Adrenal gland (tissue), 12 donors: ENCODE measurements around the gene IL1RN. TPM values are rescaled to one million over a fixed set of nuclear protein-coding genes. Genes with fewer than 3 reads are reported as not detected.

ENCODE experiments used
- DNase-seq, 7 donors: peaks; one replicate each; pipeline ENCODE4 v3.0.0-alpha.2; 2019 to 2020
- H3K27ac ChIP-seq, 5 donors: fragments of 200-600 bp; sonication (generic) in 4 of 5; 1 replicate in 3 of 5; 2 replicates in 2 of 5; pipeline versions ENCODE4 v1.5.1 to v1.8.0; 2016 to 2020; ENCODE audit warnings: mild to moderate bottlenecking in 1 of 5
- H3K27me3 ChIP-seq: fragments of 200-600 bp; 2 replicates; pipeline ENCODE4 v1.8.0; 2021
- H3K36me3 ChIP-seq, 2 donors: fragments of 200-600 bp; replicated peaks in 1 of 2; 1 replicate in 1 of 2; 2 replicates in 1 of 2; pipeline versions ENCODE4 v1.5.1 to v1.8.0; 2018 to 2022
- H3K4me1 ChIP-seq, 2 donors: fragments of 200-600 bp; replicated peaks in 1 of 2; 1 replicate in 1 of 2; 2 replicates in 1 of 2; pipeline versions ENCODE4 v1.5.1 to v1.8.0; 2018 to 2021
- H3K4me3 ChIP-seq, 4 donors: fragments of 200-600 bp; sonication (generic) in 3 of 4; one replicate each; pipeline ENCODE4 v1.5.1; 2016 to 2018
- H3K9me3 ChIP-seq, 3 donors: fragments of 200-600 bp; sonication (generic) in 1 of 3; replicated peaks in 1 of 3; 1 replicate in 2 of 3; 2 replicates in 1 of 3; pipeline versions ENCODE4 v1.5.1 to v1.8.0; 2016 to 2021
- POLR2A ChIP-seq, 2 donors: fragments of 450-650 bp; IDR thresholded peaks; one replicate each; pipeline ENCODE4 v1.6.1; 2017; ENCODE audit warnings: antibody characterized with exemption in 2 of 2, mild to moderate bottlenecking in 2 of 2, moderate library complexity in 1 of 2
- WGBS, 4 donors: extraction: QIAGEN DNeasy Blood & Tissue Kit in 2 of 4; methylation state at CpG; one replicate each; pipeline versions ENCODE4 v1.1.5 to v1.1.7; 2013 to 2017; 5-methylcytosine and 5-hydroxymethylcytosine counted together
- intact Hi-C, 2 donors: fragments of 100-400 bp; cut with DNase I; formaldehyde crosslinking; loops; one replicate each; pipeline versions ENCODE4 v1.14.1 to v1.15.0; 2022 to 2023
- polyA plus RNA-seq, 3 donors: library from polyadenylated mRNA; stranded (reverse); fragments of 200-250 nt in 2 of 3; fragments of 350-450 nt in 1 of 3; fragmentation: Illumina TruSeq in 1 of 3; extraction: RNeasy Lipid Tissue Mini Kit (QIAGEN cat#74804) in 1 of 3; gene quantifications; one replicate each; pipeline ENCODE4 v1.2.3, GENCODE V29; 2013 to 2014
- total RNA-seq, 9 donors: library from RNA; depleted of rRNA in 4 of 9; stranded (reverse); fragments of >200 nt in 4 of 9; fragments of 120-200 nt in 1 of 9; fragmentation: NEBNext Ultra II Directional in 1 of 9; extraction: Animal tissue kit (Norgen Biotek cat#: 25700) in 1 of 9; gene quantifications; one replicate each; pipeline versions ENCODE4 v1.1.0 to v1.2.4, GENCODE V29; 2013 to 2023
- TF ChIP-seq, protein P1 (sequence below), 6 experiments: fragments of 450-650 bp in 4 of 6; fragments of 200-600 bp in 2 of 6; sonication (generic) in 1 of 6; IDR thresholded peaks; 1 replicate in 5 of 6; 2 replicates in 1 of 6; pipeline versions ENCODE4 v1.5.1 to v1.8.0; 2016 to 2021; ENCODE audit warnings: antibody characterized with exemption in 6 of 6, mild to moderate bottlenecking in 2 of 6, moderate library complexity in 1 of 6
- donor health status: healthy with polysubstance abuse.
- donor health status: Bipolar disorder and iron deficiency.
- donor health status: DM: yes; HTN: yes; CAD: no.
- donor health status: DM: no; HTN: no; CAD: no.
- donor health status: DM: no; HTN: no; CAD: no.
- donor health status: DM: yes; HTN: yes; CAD: no.

IL1RN gene
- total and polyA plus RNA-seq, 12 donors = 0.22 to 6.1 (median 1.2) TPM; not detected in 2

DNA sequence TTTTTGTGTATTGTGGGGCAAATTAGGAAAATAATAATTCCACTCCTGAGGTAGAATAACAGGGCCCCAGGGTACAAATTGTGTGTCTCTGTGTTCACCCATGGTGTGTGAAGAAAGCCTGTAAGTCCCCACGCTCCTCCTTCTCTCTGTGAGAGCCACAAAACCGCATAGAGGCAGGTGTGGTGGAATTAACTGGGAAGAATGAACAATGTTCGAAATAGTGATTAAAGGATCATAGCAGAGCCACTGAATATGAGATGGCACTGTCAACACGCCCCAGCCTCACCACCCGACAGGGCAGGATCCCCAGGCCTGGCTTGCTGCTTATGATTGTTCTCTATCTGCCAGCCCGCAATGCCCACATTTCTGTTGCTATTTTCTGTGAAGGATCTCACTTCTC, 14.1 kb downstream of the IL1RN start:
- Histone ChIP-seq H3K9me3 (no peaks in the 10 kb centered on the region), H3K27me3 (no peaks in the 10 kb centered on the region), H3K36me3 (no peaks in the 10 kb centered on the region), H3K4me1 (peaks cover 0 to 11% of the 10 kb centered on the region in 2 donors), H3K4me3 (no peak overlapping the region), H3K27ac (no peak overlapping the region)
- no peak for DNase-seq
- 87 to 95% (median 92%) methylated on average over 6 of the region's 6 CpGs for WGBS, 4 donors
- TF ChIP-seq, protein P1, sequence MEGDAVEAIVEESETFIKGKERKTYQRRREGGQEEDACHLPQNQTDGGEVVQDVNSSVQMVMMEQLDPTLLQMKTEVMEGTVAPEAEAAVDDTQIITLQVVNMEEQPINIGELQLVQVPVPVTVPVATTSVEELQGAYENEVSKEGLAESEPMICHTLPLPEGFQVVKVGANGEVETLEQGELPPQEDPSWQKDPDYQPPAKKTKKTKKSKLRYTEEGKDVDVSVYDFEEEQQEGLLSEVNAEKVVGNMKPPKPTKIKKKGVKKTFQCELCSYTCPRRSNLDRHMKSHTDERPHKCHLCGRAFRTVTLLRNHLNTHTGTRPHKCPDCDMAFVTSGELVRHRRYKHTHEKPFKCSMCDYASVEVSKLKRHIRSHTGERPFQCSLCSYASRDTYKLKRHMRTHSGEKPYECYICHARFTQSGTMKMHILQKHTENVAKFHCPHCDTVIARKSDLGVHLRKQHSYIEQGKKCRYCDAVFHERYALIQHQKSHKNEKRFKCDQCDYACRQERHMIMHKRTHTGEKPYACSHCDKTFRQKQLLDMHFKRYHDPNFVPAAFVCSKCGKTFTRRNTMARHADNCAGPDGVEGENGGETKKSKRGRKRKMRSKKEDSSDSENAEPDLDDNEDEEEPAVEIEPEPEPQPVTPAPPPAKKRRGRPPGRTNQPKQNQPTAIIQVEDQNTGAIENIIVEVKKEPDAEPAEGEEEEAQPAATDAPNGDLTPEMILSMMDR (IDR thresholded peaks at IDR 0.05) = no peak
- TF ChIP-seq POLR2A (IDR thresholded peaks at IDR 0.05) = no peak
- intact Hi-C loops = loop anchor here in 1 of 2 donors (5.0 kb wide), 1 partner anchor 56 kb away; no protein-coding TSS in a partner anchor

DNA sequence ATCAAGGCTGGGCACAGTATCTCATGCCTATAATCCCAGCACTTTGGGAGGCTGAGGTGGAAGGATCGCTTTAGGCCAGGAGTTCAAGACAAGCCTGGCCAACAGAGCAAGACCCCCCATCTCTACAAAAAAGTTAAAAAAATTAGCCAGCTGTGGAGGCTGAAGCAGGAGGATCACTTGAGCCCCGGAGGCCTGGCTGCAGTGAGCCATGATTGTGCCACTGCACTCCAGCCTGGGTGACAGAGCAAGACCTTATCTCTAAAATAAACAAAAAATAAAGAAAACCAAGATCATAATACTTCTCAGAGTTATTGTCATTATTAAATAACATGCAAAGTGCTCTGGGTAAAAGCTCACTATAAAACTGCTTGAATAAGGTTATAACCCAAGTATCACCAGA, 14.9 kb downstream of the IL1RN start:
- H3K36me3 ChIP-seq = no peaks in the 10 kb centered on the region
- intact Hi-C loops = loop anchor here in 1 of 2 donors (5.0 kb wide), 1 partner anchor 55 kb away; no protein-coding TSS in a partner anchor
- TF ChIP-seq POLR2A (IDR thresholded peaks at IDR 0.05) = no peak
- TF ChIP-seq, protein P1 (IDR thresholded peaks at IDR 0.05) = no peak
- H3K27ac ChIP-seq = no peak overlapping the region
- WGBS, 4 donors = 88 to 97% (median 95%) methylated on average over 2 of the region's 2 CpGs
- no peak overlapping the region for H3K4me3 ChIP-seq
- H3K4me1 ChIP-seq = peaks cover 0 to 10% of the 10 kb centered on the region in 2 donors
- no peak for DNase-seq
- no peaks in the 10 kb centered on the region for H3K9me3 ChIP-seq
- no peaks in the 10 kb centered on the region for H3K27me3 ChIP-seq

- 64 to 80% (median 75%) methylated on average over 4 of the region's 4 CpGs for WGBS, 4 donors
Observed at GRCh38 chr2:113144259-113144658, 16.9 kb downstream of the IL1RN start.

GRCh38 chr2:113148606-113149552, 21.5 kb downstream of the IL1RN start:
- intact Hi-C loops = no loop called here
- H3K27me3 ChIP-seq = no peaks in the 10 kb centered on the region
- DNase-seq = no peak
- no peaks in the 10 kb centered on the region for H3K36me3 ChIP-seq
- no peak for TF ChIP-seq POLR2A (IDR thresholded peaks at IDR 0.05)
- TF ChIP-seq, protein P1 (IDR thresholded peaks at IDR 0.05) = no peak
- WGBS, 4 donors = 72 to 78% (median 76%) methylated on average over 7 to 8 of the region's 8 CpGs
- H3K4me1 ChIP-seq = no peaks in the 10 kb centered on the region
- H3K4me3 ChIP-seq = no peak overlapping the region
- H3K27ac ChIP-seq = no peak overlapping the region
- no peaks in the 10 kb centered on the region for H3K9me3 ChIP-seq

More at GRCh38 chr2:113144259-113144658, 16.9 kb downstream of the IL1RN start:
- DNase-seq = no peak
- Histone ChIP-seq H3K9me3 (no peaks in the 10 kb centered on the region), H3K27ac (no peak overlapping the region), H3K36me3 (no peaks in the 10 kb centered on the region), H3K27me3 (no peaks in the 10 kb centered on the region), H3K4me1 (no peaks in the 10 kb centered on the region), H3K4me3 (no peak overlapping the region)
- TF ChIP-seq, protein P1 (IDR thresholded peaks at IDR 0.05) = no peak
- no peak for TF ChIP-seq POLR2A (IDR thresholded peaks at IDR 0.05)
- intact Hi-C loops = loop anchor here in 1 of 2 donors (5.0 kb wide), 1 partner anchor 53 kb away; no protein-coding TSS in a partner anchor
